GM12872 (cell line): ENCODE measurements around the gene GDPD3.

Source experiments
- TF ChIP-seq, protein P1 (sequence below): IDR thresholded peaks from 3 replicates; pipeline ENCODE4 v1.5.1; 2011; ENCODE audit warnings: low read depth, mild to moderate bottlenecking, low read length, moderate library complexity; ENCODE audit not compliant: insufficient read depth

The GDPD3 gene

DNA sequence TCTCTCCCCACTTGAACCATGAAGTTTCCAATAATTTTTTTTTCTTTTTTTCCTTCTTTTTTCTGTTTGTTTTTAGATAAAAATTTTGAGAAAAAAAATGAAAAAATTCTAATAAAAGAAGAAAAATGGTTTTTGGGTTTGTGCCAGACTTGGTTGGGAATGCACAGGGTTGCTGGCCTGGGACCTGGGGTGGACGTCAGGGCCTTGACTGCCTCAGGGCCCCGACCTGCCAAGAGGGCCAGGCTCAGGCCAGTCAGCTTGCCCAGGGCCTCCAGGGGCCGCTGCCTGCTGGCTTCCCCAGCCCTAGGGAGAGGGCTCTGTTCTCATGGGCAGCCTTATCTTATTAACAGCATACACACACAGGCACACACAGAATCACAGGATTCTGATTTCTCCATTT, 28.1 kb downstream of the GDPD3 start:
- TF ChIP-seq, protein P1, sequence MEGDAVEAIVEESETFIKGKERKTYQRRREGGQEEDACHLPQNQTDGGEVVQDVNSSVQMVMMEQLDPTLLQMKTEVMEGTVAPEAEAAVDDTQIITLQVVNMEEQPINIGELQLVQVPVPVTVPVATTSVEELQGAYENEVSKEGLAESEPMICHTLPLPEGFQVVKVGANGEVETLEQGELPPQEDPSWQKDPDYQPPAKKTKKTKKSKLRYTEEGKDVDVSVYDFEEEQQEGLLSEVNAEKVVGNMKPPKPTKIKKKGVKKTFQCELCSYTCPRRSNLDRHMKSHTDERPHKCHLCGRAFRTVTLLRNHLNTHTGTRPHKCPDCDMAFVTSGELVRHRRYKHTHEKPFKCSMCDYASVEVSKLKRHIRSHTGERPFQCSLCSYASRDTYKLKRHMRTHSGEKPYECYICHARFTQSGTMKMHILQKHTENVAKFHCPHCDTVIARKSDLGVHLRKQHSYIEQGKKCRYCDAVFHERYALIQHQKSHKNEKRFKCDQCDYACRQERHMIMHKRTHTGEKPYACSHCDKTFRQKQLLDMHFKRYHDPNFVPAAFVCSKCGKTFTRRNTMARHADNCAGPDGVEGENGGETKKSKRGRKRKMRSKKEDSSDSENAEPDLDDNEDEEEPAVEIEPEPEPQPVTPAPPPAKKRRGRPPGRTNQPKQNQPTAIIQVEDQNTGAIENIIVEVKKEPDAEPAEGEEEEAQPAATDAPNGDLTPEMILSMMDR: no peak

- TF ChIP-seq, protein P1: no peak
Observed at GRCh38 chr16:30084816-30085159, 28.5 kb downstream of the GDPD3 start.

GRCh38 chr16:30084096-30084815, 29.1 kb downstream of the GDPD3 start:
- TF ChIP-seq, protein P1: no peak

DNA sequence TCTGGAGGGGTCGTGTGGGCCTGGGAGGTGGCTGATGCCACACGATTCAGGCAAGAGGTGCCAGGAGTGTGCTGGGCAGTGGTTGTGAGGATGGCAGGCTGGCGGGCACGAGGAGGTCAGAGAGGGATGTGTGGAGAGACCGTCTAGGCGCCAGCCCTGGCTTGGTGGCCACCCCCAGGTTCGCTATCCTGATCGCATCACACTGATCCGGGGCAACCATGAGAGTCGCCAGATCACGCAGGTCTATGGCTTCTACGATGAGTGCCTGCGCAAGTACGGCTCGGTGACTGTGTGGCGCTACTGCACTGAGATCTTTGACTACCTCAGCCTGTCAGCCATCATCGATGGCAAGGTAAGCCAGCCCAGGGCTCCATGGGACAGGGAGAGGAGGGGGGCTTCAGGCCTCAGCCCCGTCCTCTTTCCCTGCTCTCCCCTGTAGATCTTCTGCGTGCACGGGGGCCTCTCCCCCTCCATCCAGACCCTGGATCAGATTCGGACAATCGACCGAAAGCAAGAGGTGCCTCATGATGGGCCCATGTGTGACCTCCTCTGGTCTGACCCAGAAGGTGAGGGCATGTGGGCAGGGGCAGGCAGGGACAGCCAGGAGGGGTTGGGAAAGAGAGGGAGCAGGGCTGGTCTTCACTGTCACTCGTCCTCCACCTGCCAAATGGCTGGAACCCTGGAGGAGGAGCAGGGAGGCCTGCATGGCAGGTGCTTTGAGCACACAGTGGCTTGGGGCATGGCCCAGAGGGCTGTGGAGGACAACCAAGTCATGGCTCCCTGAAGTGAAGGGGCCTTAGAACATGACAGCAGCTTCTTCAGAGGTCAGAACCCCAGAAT, 29.9 kb downstream of the GDPD3 start:
- TF ChIP-seq, protein P1: no peak

DNA sequence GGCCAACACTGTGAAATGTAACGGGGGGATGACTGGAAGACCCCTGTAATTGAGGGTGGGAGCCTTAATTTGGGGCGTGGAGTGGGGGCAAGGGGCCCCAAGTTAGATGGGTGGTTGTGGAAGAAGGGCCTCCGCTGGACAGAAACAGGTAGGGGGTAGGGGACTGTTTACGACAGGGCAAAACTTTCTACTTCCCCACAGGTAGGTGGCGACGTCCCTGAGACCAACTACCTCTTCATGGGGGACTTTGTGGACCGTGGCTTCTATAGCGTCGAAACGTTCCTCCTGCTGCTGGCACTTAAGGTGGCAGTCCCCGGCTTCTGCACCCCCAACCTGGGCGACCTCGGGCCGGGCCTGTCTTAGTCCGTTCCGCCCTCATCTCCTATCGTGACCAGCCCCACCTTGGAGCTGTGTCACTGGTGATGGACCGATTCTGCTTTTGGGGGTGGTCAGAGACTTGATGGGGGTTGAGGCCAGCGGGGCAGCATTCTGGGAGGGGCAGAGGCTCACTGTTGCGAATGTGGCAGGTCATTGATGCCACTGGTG, 30.7 kb downstream of the GDPD3 start:
- TF ChIP-seq, protein P1: no peak

DNA sequence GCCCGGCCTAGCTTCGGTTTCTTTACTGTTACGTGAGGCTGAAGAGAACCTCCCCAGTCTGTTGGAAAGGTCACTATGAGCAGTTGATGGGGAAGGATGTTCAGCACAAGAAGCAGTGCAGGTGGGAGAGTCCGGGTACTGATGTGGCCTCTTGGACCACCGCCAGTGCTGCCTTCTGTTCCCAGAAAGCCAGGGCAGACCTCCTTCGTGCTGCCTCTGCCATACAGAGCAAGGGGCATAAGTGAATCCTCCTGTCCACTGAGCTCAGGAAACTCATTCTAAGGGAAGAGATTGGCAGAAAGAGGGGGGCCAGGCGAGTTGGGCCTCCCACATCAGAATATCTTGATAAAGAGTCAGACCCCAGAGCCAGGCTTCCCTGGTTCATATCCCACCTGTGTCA, 33.9 kb downstream of the GDPD3 start:
- TF ChIP-seq, protein P1: no peak

- TF ChIP-seq, protein P1: no peak
Observed at GRCh38 chr16:30078744-30079143, 34.6 kb downstream of the GDPD3 start.
